GM12878 (cell line): ENCODE data around the gene SFXN5. TPM values are rescaled to one million over a fixed set of nuclear protein-coding genes. Genes with fewer than 3 reads are reported as not detected.

Experiments used
- ATAC-seq: fragments of 200-7000 bp; cut with Tn5 transposase; 3 replicates; pipeline ENCODE4 v1.9.1; 2020; ENCODE audit warnings: mild to moderate bottlenecking, moderate library complexity
- BruUV-seq: library from RNA; stranded (reverse); fragments of 400-500 nt; replicated peaks from 2 replicates; lab custom pipeline; 2021; lab: Mats Ljungman, UMichigan
- CTCF ChIA-PET: fragments of 300-600 bp; sonication (Branson Sonifier 250); formaldehyde crosslinking; extraction: SDS; loops from one replicate; lab custom pipeline; 2021; ENCODE audit warnings: inconsistent platforms; lab: Yijun Ruan, JAX
- POLR2A ChIA-PET: fragments of 350-600 bp; formaldehyde crosslinking; extraction: SDS; loops from one replicate; lab custom pipeline; 2021; ENCODE audit warnings: inconsistent platforms; lab: Charles Lee
- RAD21 ChIA-PET: fragments of 300-600 bp; sonication (Branson Sonifier 250); formaldehyde crosslinking; loops from one replicate; lab custom pipeline; 2023; ENCODE audit warnings: antibody characterized with exemption; ENCODE audit not compliant: unreplicated experiment; lab: Charles Lee
- SMC1A ChIA-PET: fragments of 300-600 bp; sonication (Branson Sonifier 250); formaldehyde crosslinking; loops from one replicate; lab custom pipeline; 2023; ENCODE audit not compliant: unreplicated experiment, uncharacterized antibody; lab: Charles Lee
- DNase-seq: peaks from one replicate; pipeline ENCODE4 v3.0.0-alpha.2; 2011; ENCODE audit warnings: low read depth, low spot score
- FAIRE-seq: peaks from 3 replicates; lab custom pipeline; 2011; peaks lifted over from hg19 to GRCh38; lab: Jason Lieb, UNC
- H2AFZ ChIP-seq: 2 replicates; pipeline ENCODE4 v1.6.0; 2011; ENCODE audit warnings: low read depth, low read length, control low read depth; ENCODE audit not compliant: control insufficient read depth
- H3K27ac ChIP-seq: 2 replicates; pipeline ENCODE4 v1.5.1; 2011; ENCODE audit warnings: control low read depth; ENCODE audit not compliant: control insufficient read depth, insufficient read depth
- H3K27me3 ChIP-seq, 2 experiments: replicated peaks in 1 of 2; 2 replicates each; pipeline versions ENCODE4 v1.6.0 to v1.6.1; 2011; ENCODE audit warnings: low read length in 1 of 2; ENCODE audit not compliant: control insufficient read depth in 2 of 2, insufficient read depth in 2 of 2
- H3K36me3 ChIP-seq, 2 experiments: 2 replicates each; pipeline ENCODE4 v1.5.1; 2011; ENCODE audit warnings: low read length in 1 of 2; ENCODE audit not compliant: control insufficient read depth in 2 of 2, insufficient read depth in 2 of 2
- H3K4me1 ChIP-seq: 2 replicates; pipeline ENCODE4 v1.6.1; 2011; ENCODE audit warnings: mild to moderate bottlenecking, low read length, moderate library complexity, mixed read lengths; ENCODE audit not compliant: control insufficient read depth, insufficient read depth
- H3K4me2 ChIP-seq: 2 replicates; pipeline ENCODE4 v1.6.0; 2011; ENCODE audit warnings: control low read depth; ENCODE audit not compliant: control insufficient read depth, insufficient read depth
- H3K4me3 ChIP-seq: fragments of 200-600 bp; sonication (generic); 2 replicates; pipeline ENCODE4 v1.5.1; 2016
- H3K79me2 ChIP-seq: 2 replicates; pipeline ENCODE4 v1.6.0; 2011; ENCODE audit warnings: low read length; ENCODE audit not compliant: control insufficient read depth, insufficient read depth
- H3K9ac ChIP-seq: 2 replicates; pipeline ENCODE4 v1.8.0; 2011; ENCODE audit warnings: low read length, control low read depth, mixed read lengths; ENCODE audit not compliant: control insufficient read depth, insufficient read depth
- H3K9me3 ChIP-seq: replicated peaks from 3 replicates; pipeline ENCODE4 v1.5.1; 2011; ENCODE audit warnings: mild to moderate bottlenecking, low read length; ENCODE audit not compliant: control insufficient read depth, insufficient read depth
- H4K20me1 ChIP-seq: 2 replicates; pipeline ENCODE4 v1.6.0; 2011; ENCODE audit not compliant: control insufficient read depth, insufficient read depth
- DPF2 ChIP-seq: fragments of 450-650 bp; IDR thresholded peaks from 2 replicates; pipeline ENCODE4 v1.6.1; 2017; ENCODE audit warnings: mild to moderate bottlenecking
- HDAC6 ChIP-seq: fragments of 200-600 bp; sonication (generic); IDR thresholded peaks from one replicate; pipeline ENCODE4 v1.8.0; 2017; ENCODE audit warnings: antibody characterized with exemption; ENCODE audit not compliant: unreplicated experiment
- RAD21 ChIP-seq: IDR thresholded peaks from 2 replicates; pipeline ENCODE4 v1.6.1; 2011; ENCODE audit warnings: mild to moderate bottlenecking, low read depth, low read length, moderate library complexity; ENCODE audit not compliant: insufficient read depth
- RBBP5 ChIP-seq: fragments of 200-600 bp; sonication (generic); conservative IDR thresholded peaks from 2 replicates; pipeline ENCODE4 v1.6.1; 2016
- RFX5 ChIP-seq: IDR thresholded peaks from 2 replicates; pipeline ENCODE4 v1.6.1; 2011; ENCODE audit warnings: low read depth, low read length, improper control_type of control experiment
- SREBF2 ChIP-seq: IDR thresholded peaks from 2 replicates; pipeline ENCODE4 v1.6.1; 2012; ENCODE audit warnings: mild to moderate bottlenecking, low read length
- SUZ12 ChIP-seq: fragments of 200-600 bp; sonication (generic); IDR thresholded peaks from one replicate; pipeline ENCODE4 v1.6.1; 2018; ENCODE audit warnings: antibody characterized with exemption, mild to moderate bottlenecking; ENCODE audit not compliant: unreplicated experiment
- YBX1 ChIP-seq: fragments of 450-650 bp; IDR thresholded peaks from 2 replicates; pipeline ENCODE4 v1.6.1; 2016; ENCODE audit warnings: antibody characterized with exemption
- ZNF207 ChIP-seq: fragments of 450-650 bp; IDR thresholded peaks from 2 replicates; pipeline ENCODE4 v1.6.1; 2014; ENCODE audit warnings: antibody characterized with exemption, mild to moderate bottlenecking, borderline replicate concordance
- WGBS: methylation state at CpG from one replicate; pipeline ENCODE4 v1.1.6; 2016; ENCODE audit warnings: low lambda C conversion rate; ENCODE audit not compliant: insufficient replicate concordance, insufficient coverage; ENCODE audit errors: missing lambda C conversion rate; 5-methylcytosine and 5-hydroxymethylcytosine counted together
- in situ Hi-C: fragments of 300-500 bp; cut with MboI; formaldehyde crosslinking; loops from 9 replicates; pipeline ENCODE4 v1.14.3; 2018; ENCODE audit warnings: mixed read lengths
- intact Hi-C: fragments of 100-400 bp; cut with micrococcal nuclease; formaldehyde crosslinking; loops from one replicate; pipeline ENCODE4 v1.14.2; 2022; ENCODE audit not compliant: unreplicated experiment
- polyA plus RNA-seq, 11 experiments: library from polyadenylated mRNA; depleted of rRNA in 4 of 11; unstranded in 6 of 11; stranded (reverse) in 5 of 11; fragments of >200 nt; fragmentation: Nextera tagmentation in 4 of 11; fragmentation: Illumina TruSeq in 1 of 11; extraction: Ambion mirVana in 4 of 11; extraction: Trizol in 1 of 11; gene quantifications; 1 replicate in 1 of 11; 2 replicates in 10 of 11; pipeline versions ENCODE4 v1.2.1 to v1.2.3, GENCODE V29; 2011 to 2016; ENCODE audit warnings: inconsistent platforms in 2 of 11, missing spikeins in 2 of 11, low read depth in 1 of 11
- total RNA-seq, 4 experiments: library from RNA; depleted of rRNA in 3 of 4; stranded (reverse); fragments of >200 nt in 3 of 4; fragmentation: Illumina TruSeq in 1 of 4; extraction: Trizol in 1 of 4; gene quantifications; 2 replicates each; pipeline versions ENCODE4 v1.2.1 to v1.2.3, GENCODE V29; 2013 to 2021
- TF ChIP-seq, protein P1 (sequence below): fragments of 450-650 bp; IDR thresholded peaks from 2 replicates; pipeline ENCODE4 v1.6.1; 2017; ENCODE audit warnings: mild to moderate bottlenecking, low read depth, inconsistent platforms; ENCODE audit not compliant: poor library complexity, severe bottlenecking
- TF ChIP-seq, protein P2 (sequence below), 3 experiments: IDR thresholded peaks in 2 of 3; conservative IDR thresholded peaks in 1 of 3; 2 replicates each; pipeline ENCODE4 v1.5.1; 2011; ENCODE audit warnings: low read depth in 3 of 3, low read length in 3 of 3, mild to moderate bottlenecking in 3 of 3, control low read depth in 2 of 3, moderate library complexity in 2 of 3, inconsistent platforms in 1 of 3, mixed read lengths in 1 of 3; ENCODE audit not compliant: control insufficient read depth in 2 of 3, insufficient read depth in 1 of 3; ENCODE audit errors: extremely low read depth in 1 of 3

Gene SFXN5
- total and polyA plus RNA-seq, 10 of the 15 experiments (the other 5 are each of a cell fraction or from before 2014, with no cell fraction given), result 3.3 to 15.9 (median 11.2) TPM

DNA sequence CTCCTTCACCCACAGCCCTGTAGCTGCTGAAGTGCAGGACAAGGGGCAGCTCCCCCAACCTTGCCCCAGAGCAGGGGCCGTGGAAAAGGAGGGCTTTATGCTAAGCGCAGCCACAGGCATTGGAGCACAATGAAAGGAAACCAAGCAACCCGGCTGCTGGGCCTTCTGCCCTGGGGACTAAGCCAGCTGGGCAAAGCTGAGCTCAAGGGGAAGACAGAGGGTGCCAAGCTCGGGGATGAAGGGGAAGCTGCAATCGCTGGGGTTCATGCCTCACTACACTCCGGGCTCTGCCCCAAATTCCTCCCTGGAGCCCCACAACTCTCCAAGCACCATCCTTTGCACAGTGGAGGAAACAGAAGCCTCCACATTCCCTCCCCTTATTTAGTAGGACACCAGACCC lies 12.4 kb downstream of the SFXN5 start:
- TF ChIP-seq SREBF2 (no peak), DPF2 (no peak), RAD21 (no peak), RFX5 (no peak), HDAC6 (no peak), YBX1 (no peak), RBBP5 (no peak), SUZ12 (no peak), ZNF207 (no peak)
- TF ChIP-seq, protein P1, sequence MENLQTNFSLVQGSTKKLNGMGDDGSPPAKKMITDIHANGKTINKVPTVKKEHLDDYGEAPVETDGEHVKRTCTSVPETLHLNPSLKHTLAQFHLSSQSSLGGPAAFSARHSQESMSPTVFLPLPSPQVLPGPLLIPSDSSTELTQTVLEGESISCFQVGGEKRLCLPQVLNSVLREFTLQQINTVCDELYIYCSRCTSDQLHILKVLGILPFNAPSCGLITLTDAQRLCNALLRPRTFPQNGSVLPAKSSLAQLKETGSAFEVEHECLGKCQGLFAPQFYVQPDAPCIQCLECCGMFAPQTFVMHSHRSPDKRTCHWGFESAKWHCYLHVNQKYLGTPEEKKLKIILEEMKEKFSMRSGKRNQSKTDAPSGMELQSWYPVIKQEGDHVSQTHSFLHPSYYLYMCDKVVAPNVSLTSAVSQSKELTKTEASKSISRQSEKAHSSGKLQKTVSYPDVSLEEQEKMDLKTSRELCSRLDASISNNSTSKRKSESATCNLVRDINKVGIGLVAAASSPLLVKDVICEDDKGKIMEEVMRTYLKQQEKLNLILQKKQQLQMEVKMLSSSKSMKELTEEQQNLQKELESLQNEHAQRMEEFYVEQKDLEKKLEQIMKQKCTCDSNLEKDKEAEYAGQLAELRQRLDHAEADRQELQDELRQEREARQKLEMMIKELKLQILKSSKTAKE, result no peak
- TF ChIP-seq, protein P2, sequence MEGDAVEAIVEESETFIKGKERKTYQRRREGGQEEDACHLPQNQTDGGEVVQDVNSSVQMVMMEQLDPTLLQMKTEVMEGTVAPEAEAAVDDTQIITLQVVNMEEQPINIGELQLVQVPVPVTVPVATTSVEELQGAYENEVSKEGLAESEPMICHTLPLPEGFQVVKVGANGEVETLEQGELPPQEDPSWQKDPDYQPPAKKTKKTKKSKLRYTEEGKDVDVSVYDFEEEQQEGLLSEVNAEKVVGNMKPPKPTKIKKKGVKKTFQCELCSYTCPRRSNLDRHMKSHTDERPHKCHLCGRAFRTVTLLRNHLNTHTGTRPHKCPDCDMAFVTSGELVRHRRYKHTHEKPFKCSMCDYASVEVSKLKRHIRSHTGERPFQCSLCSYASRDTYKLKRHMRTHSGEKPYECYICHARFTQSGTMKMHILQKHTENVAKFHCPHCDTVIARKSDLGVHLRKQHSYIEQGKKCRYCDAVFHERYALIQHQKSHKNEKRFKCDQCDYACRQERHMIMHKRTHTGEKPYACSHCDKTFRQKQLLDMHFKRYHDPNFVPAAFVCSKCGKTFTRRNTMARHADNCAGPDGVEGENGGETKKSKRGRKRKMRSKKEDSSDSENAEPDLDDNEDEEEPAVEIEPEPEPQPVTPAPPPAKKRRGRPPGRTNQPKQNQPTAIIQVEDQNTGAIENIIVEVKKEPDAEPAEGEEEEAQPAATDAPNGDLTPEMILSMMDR (IDR thresholded peaks at IDR 0.05 in 2 of 3, conservative IDR thresholded peaks at IDR 0.05 in 1 of 3; ENCODE audit: control insufficient read depth in 2 of 3, extremely low read depth in 1 of 3, insufficient read depth in 1 of 3, low read depth in 3 of 3, low read length in 3 of 3), result no peak
- RAD21 ChIA-PET, result no interaction called here
- FAIRE-seq (no peak), DNase-seq (no peak), ATAC-seq (no peak)
- WGBS, result 23% methylated on average over 6 of the region's 6 CpGs
- CTCF ChIA-PET, result interaction anchor here (1.1 kb wide), 1 partner anchor 119 kb away, joined by 4 read pairs; no protein-coding TSS in a partner anchor
- no peaks in the 10 kb centered on the region for H3K4me1 ChIP-seq
- no peaks in the 10 kb centered on the region for H3K27me3 ChIP-seq
- POLR2A ChIA-PET, result no interaction called here
- H3K4me3 ChIP-seq, result no peak overlapping the region
- SMC1A ChIA-PET, result no interaction called here
- intact Hi-C loops, result no loop called here
- H3K79me2 ChIP-seq, result no peaks in the 10 kb centered on the region
- H3K9ac ChIP-seq, result no peak overlapping the region
- H3K27ac ChIP-seq, result no peak overlapping the region
- H2AFZ ChIP-seq, result no peak overlapping the region
- H3K36me3 ChIP-seq, result no peaks in the 10 kb centered on the region
- no peak overlapping the region for H3K4me2 ChIP-seq
- no peaks in the 10 kb centered on the region for H4K20me1 ChIP-seq
- BruUV-seq, result no TSS peak
- no peaks in the 10 kb centered on the region; the same call in 2 of the 3 replicates for H3K9me3 ChIP-seq
- in situ Hi-C loops, result no loop called here
